ENCODE data around the gene YKT6.

GRCh38 chr7:44221231-44221791 is 20.5 kb downstream of the YKT6 start:
- TF ChIP-seq CTCF (IDR thresholded peaks at IDR 0.05) = no peak
- no peak for TF ChIP-seq POLR2A (IDR thresholded peaks at IDR 0.05)

Measured in thyroid gland (tissue), 4 donors.